Measurements from ENCODE around the gene NPNT.

GRCh38 chr4:105924341-105924740 is 29.1 kb downstream of the NPNT start:
- no peak for TF ChIP-seq CTCF (IDR thresholded peaks at IDR 0.05)
- TF ChIP-seq POLR2A (IDR thresholded peaks at IDR 0.05): no peak

All from lower leg skin (tissue), 3 donors.